ENCODE results near the gene ELOB.

The ELOB gene

DNA sequence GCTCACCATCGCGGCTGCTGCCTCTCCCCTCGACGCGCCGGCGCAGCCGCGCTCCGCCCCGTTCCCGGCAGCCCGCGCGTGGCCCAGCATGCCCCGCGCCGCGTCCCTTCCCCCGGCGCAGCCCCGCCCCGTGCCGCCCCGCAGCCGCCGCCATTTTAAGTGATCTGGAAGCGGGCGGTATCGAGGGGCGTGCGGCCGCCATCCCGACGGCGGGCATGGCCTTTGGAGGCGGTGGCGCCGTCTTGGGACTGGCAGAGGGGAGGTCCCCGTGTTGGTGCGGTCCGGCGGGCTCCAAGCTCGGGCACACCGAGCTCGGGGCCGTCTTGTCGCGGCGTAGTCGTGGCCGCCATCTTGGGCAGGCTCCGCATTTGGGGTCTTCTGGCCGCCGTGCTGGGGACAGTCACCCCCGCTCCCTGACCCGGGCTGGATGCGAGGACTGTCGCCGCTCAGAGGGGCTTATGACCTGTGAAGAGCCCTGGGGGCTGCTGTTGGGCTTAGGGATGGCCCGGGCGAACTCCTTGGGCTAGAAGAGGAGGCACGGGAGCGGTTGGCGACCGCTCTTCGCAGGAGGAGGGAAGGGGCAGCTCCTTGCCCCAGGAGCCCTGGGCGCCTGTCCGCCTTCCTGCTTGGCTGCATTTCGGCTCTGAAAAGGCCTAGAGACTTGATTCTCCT, at the start of gene ELOB:
TSS of gene ELOB (minus strand) at position 50 of the 672 bp plus-strand sequence. CDS start at position 9, 41 bp downstream.
- FAIRE-seq: no peak
- TF ChIP-seq, protein P1, sequence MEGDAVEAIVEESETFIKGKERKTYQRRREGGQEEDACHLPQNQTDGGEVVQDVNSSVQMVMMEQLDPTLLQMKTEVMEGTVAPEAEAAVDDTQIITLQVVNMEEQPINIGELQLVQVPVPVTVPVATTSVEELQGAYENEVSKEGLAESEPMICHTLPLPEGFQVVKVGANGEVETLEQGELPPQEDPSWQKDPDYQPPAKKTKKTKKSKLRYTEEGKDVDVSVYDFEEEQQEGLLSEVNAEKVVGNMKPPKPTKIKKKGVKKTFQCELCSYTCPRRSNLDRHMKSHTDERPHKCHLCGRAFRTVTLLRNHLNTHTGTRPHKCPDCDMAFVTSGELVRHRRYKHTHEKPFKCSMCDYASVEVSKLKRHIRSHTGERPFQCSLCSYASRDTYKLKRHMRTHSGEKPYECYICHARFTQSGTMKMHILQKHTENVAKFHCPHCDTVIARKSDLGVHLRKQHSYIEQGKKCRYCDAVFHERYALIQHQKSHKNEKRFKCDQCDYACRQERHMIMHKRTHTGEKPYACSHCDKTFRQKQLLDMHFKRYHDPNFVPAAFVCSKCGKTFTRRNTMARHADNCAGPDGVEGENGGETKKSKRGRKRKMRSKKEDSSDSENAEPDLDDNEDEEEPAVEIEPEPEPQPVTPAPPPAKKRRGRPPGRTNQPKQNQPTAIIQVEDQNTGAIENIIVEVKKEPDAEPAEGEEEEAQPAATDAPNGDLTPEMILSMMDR (IDR thresholded peaks at IDR 0.05; ENCODE audit: insufficient read depth, missing control alignments): no peak
- DNase-seq (ENCODE audit: insufficient read length, low spot score): peak; percentile 93

DNA sequence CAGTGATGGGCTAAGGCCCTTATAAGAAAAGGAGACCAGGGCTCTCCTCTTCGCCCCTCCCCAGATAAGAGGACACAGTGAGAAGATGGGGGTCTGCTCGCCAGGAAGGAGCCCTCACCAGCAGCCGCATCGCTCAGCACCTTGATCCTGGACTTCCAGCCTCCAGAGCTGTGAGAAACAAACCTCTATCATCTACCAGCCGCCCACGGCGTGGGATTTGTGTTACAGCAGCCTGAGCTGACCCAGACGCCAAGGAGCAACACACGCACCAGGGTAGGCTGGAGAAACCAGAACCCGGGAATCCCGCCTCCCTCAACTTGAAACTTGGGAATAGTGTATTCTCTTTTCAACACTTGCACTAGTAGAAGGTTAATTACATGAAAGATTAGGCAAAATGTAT, 48.8 kb upstream of the ELOB start:
- no peak for FAIRE-seq
- TF ChIP-seq, protein P1 (IDR thresholded peaks at IDR 0.05; ENCODE audit: insufficient read depth, missing control alignments): no peak
- no peak for DNase-seq (ENCODE audit: insufficient read length, low spot score)

DNA sequence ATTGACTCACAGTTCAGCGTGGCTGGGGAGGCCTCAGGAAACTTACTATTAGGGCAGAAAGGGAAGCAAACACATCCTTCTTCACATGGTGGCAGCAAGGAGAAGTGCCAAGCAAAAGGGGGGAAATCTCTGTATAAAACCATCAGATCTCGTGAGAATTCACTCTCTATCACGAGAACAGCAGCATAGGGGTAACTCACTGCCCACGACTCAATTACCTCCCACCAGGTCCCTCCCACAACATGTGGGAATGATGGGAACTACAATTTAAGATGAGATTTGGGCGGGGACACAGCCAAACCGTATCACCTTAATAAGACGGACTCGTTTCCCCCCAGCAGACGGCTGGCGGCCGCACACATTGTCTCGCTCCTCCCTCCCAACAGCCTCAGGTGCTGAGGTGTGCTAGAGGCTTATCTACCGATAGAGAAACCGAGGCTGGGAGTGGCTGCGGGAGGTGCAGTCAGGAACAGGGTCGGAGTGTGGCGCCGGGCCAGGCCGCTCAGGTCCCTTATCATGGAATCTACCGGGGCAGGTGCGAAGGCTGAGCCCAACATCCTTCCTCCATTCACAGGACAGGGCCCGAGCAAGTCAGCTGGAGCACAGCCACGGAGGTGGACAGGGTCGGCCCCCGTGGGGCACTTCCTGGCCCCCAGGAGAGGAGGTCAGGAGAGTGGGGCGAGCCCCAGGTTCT, 48.1 kb upstream of the ELOB start:
- DNase-seq (ENCODE audit: insufficient read length, low spot score) (no peak), FAIRE-seq (no peak)
- TF ChIP-seq, protein P1 (IDR thresholded peaks at IDR 0.05; ENCODE audit: insufficient read depth, missing control alignments): no peak

DNA sequence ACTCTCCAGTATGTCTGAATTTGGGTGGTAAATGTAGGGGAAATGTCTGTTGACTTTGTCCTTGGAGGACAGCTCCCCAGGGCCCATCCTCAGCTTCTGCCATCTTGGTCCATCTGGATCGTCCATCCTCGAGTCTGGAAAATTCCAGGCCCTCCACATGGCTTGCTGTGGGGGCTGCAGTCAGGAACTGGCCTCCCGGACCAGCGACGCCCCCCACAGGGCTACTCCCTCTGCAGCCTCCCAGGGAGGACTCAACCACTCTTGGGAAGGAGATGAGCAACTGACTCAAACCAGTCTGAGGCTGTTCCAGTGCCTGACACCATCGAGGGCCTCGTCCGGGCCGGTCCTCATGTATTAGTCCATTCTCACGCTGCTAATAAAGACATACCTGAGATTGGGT, 47.5 kb upstream of the ELOB start:
- FAIRE-seq (no peak), DNase-seq (ENCODE audit: insufficient read length, low spot score) (no peak)
- TF ChIP-seq, protein P1 (IDR thresholded peaks at IDR 0.05; ENCODE audit: insufficient read depth, missing control alignments): no peak

DNA sequence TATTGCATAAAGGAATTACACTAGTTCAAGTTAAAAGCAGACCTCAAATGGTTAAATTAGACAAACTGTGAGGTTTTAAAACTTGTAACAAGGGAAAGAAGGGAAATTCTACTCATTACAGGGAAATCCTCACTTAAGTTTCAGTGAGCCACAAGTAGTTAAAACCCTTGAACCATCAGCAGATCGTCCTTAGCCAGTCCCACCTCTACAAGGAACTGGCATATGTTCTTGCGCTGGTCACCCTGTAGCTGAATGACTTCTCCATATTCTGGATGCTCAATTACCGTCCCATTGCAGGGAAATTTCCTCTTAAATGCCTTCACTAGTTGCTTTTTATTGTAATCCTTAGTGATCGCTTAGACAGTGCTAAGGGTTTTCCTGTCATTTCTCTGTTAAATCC, 45.4 kb upstream of the ELOB start:
- FAIRE-seq: no peak

DNA sequence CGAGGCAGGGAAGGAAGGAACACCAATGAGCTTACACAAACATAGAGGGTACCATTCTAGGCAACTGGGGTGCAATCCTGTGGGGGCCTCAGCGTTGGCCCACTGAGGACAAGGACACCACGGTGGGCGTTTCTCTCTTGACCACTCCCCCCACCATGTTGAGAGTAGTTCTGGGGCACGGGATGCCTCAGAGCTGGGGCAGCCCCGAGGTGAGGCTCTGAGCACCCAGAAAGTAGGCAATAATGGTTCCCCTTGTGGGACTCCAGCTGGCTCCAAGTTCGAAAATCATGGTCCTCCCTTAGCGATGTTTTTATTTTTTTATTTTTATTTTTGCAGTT, 45.0 kb upstream of the ELOB start:
- DNase-seq (ENCODE audit: insufficient read length, low spot score) (no peak), FAIRE-seq (no peak)
- TF ChIP-seq, protein P1 (IDR thresholded peaks at IDR 0.05; ENCODE audit: insufficient read depth, missing control alignments): no peak

More for the DNA sequence above, 45.4 kb upstream of the ELOB start:
- DNase-seq (ENCODE audit: insufficient read length, low spot score): no peak
- TF ChIP-seq, protein P1 (IDR thresholded peaks at IDR 0.05; ENCODE audit: insufficient read depth, missing control alignments): no peak
